Measurements from ENCODE around the gene PLXNA1. TPM values are rescaled to one million over a fixed set of nuclear protein-coding genes. Genes with fewer than 3 reads are reported as not detected.

PLXNA1 gene
- total and polyA plus RNA-seq, 9 of the 15 experiments (the other 6 are each of a cell fraction or from before 2014, with no cell fraction given), result 0.23 to 59.9 (median 16.8) TPM

GRCh38 chr3:127032296-127032990, 49.5 kb downstream of the PLXNA1 start:
- DNase-seq (ENCODE audit: extremely low read depth in 1 of 4, low spot score in 3 of 4) (no peak), ATAC-seq (no peak), FAIRE-seq (no peak)
- Histone ChIP-seq H3K9ac (ENCODE audit: insufficient read depth in 1 of 2, low read depth in 2 of 2, low read length in 2 of 2) (no peak overlapping the region), H3K27me3 (ENCODE audit: control insufficient read depth in 2 of 2, insufficient read depth in 2 of 2, low read length in 2 of 2) (no peaks in the 10 kb centered on the region), H3K4me2 (ENCODE audit: insufficient read depth, low read length) (no peak overlapping the region), H3K9me3 (replicated peaks; ENCODE audit: control insufficient read depth, insufficient read depth, low read depth, low read length) (no peaks in the 10 kb centered on the region), H4K20me1 (replicated peaks; ENCODE audit: control insufficient read depth, insufficient read depth, low read length) (peaks cover 5% of the 10 kb centered on the region; the same call in 1 of the 2 replicates), H3K36me3 (ENCODE audit: control insufficient read depth, insufficient read depth, low read length) (peaks cover 53% of the 10 kb centered on the region; the same call in 1 of the 3 replicates), H3K4me1 (replicated peaks in 1 of 2; ENCODE audit: control insufficient read depth in 2 of 2, insufficient read depth in 2 of 2, low read length in 2 of 2) (peaks cover 0 to 28% of the 10 kb centered on the region in 2 experiments; a peak in 3 of 5 replicates), H2AFZ (ENCODE audit: low read depth, low read length) (no peak overlapping the region), H3K27ac (ENCODE audit: extremely low read depth, low read depth, low read length) (no peak overlapping the region), H3K9me1 (ENCODE audit: control insufficient read depth, insufficient read depth, low read length) (no peaks in the 10 kb centered on the region), H3K4me3 (no peak overlapping the region), H3K79me2 (ENCODE audit: control insufficient read depth, insufficient read depth, low read length) (no peaks in the 10 kb centered on the region)
- CTCF ChIA-PET (ENCODE audit: low intra/inter-chr PET ratio), result no interaction called here
- in situ Hi-C loops (cut with MboI) (no loop called here), intact Hi-C loops (cut with micrococcal nuclease) (no loop called here)
- 95% methylated on average over 8 of the region's 21 CpGs for WGBS (ENCODE audit: insufficient coverage, low coverage, missing lambda C conversion rate)
- BruUV-seq (replicated peaks), result no TSS peak
- TF ChIP-seq FOXJ2 (tag; IDR thresholded peaks at IDR 0.05) (no peak), PML (IDR thresholded peaks at IDR 0.05; ENCODE audit: low read length) (no peak), MECOM (CRISPR knock-in tag; IDR thresholded peaks at IDR 0.05) (no peak), RBM22 (IDR thresholded peaks at IDR 0.05; ENCODE audit: low read depth, low read length, poor library complexity, severe bottlenecking) (no peak)
- POLR2A ChIA-PET, result no interaction called here

Other genes with a start within 250 kb of the PLXNA1 start
- not detected in 2 replicates for gene PRR23E, start 210.0 kb downstream of the PLXNA1 start, total RNA-seq (2014; rRNA removed)
- not detected in 2 replicates for gene PRR23E, start 210.0 kb downstream of the PLXNA1 start, total RNA-seq (2014; rRNA removed; fragmentation: Illumina TruSeq; extraction: Trizol)
- gene PRR23E, start 210.0 kb downstream of the PLXNA1 start, total RNA-seq (2015; rRNA removed; fragmentation: Illumina TruSeq; extraction: Trizol), result not detected in 2 replicates
- gene PRR23E, start 210.0 kb downstream of the PLXNA1 start, total RNA-seq (2021), result not detected in 2 replicates
- gene PRR23E, start 210.0 kb downstream of the PLXNA1 start, polyA plus RNA-seq (2011; rRNA removed), result not detected in 2 replicates
- not detected in 2 replicates for gene PRR23E, start 210.0 kb downstream of the PLXNA1 start, polyA plus RNA-seq (2014; fragmentation: Illumina TruSeq; extraction: Trizol)
- gene PRR23E, start 210.0 kb downstream of the PLXNA1 start, polyA plus RNA-seq (2014; fragmentation: Nextera tagmentation; extraction: Ambion mirVana), result not detected
- not detected in 2 replicates for gene PRR23E, start 210.0 kb downstream of the PLXNA1 start, polyA plus RNA-seq (2014; rRNA removed)

Data from K562 (cell line).